HG03354 (cell line): ENCODE measurements around the gene GNG7.
"Not testable (repeated sequence)": the region's sequence is repeated elsewhere in the genome, so short reads cannot be mapped to it uniquely, and the experiment has no call there.

ENCODE experiments used
- ATAC-seq: cut with Tn5 transposase; IDR thresholded peaks from one replicate; pipeline ENCODE4 v1.9.1; 2021; ENCODE audit warnings: mild to moderate bottlenecking; ENCODE audit not compliant: unreplicated experiment, poor library complexity, severe bottlenecking

GNG7 gene

DNA sequence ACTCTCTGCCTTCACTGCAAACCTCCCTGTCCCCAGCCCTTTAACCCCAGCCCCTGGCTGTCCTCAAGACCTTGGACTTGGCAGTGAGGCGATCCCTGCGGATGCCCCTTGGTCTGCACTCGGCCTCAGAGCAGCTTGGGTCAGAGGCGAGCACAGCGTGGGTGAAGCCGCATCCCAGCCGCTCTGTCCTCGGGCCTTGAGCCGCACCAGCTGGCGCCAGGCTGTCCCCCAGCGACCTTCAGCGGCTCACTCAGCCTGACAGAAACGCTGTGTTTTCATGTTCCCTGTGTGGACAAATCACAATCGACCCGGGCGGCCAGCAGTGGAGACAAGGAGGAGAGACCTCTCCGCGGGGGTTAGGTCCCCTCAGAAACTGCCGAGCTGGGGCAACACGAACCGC is 52.0 kb downstream of the GNG7 start:
- ATAC-seq, result no peak

GRCh38 chr19:2648528-2648937 is 54.0 kb downstream of the GNG7 start:
- ATAC-seq, result no peak

- ATAC-seq, result no peak
Measured at GRCh38 chr19:2648099-2648498, 54.4 kb downstream of the GNG7 start.

DNA sequence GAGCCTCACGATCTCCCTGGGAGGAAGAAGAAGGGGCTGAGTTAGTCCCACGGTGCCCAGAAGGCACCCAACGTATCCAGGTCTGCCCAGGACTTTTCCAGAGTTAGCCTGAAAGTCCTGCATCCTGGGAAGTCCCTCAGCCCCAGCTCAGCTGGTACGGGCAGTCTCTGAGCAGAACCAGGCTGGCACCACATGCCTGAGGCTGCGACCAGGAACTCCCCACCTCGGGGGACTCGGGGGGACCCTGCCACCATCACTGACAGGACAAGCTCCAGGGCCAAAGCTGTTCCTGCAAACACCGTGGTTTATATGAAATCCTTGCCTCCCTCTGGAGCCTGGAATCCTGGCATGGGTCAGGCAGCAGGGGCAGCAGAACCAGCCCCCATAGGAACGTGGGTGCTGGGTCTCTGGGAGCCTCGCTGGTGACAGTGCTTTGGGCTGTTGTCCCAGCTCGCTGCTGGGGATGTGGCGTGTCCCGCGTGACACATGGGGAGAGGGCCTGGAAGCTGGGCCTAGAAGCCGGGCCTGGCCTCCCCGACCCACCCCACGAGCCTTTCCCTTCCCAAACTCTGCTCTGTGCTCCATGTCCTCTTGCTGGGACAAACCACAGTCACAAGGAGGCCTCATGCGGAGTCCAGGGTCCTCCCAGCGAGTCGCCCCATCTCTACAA is 55.5 kb downstream of the GNG7 start:
- no peak for ATAC-seq

DNA sequence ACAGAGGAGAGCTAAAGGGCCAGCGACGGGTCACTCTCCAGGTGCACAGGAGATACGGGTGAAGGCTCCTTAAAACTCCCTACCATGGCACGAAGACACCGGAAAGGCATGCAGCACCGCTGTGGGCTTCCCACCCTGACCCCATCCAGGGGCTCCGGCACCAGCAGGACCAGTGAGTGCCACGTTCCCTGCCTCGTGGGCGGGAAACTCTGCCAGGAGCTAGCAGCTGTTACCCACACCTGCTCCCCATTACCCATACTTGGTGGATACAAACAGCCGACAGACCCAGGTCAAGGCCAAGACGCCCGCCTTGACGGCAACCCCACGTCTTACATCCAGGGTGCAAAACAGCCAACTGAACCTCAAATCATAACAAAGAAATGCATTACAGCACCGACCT is 56.7 kb downstream of the GNG7 start:
- ATAC-seq, result no peak

DNA sequence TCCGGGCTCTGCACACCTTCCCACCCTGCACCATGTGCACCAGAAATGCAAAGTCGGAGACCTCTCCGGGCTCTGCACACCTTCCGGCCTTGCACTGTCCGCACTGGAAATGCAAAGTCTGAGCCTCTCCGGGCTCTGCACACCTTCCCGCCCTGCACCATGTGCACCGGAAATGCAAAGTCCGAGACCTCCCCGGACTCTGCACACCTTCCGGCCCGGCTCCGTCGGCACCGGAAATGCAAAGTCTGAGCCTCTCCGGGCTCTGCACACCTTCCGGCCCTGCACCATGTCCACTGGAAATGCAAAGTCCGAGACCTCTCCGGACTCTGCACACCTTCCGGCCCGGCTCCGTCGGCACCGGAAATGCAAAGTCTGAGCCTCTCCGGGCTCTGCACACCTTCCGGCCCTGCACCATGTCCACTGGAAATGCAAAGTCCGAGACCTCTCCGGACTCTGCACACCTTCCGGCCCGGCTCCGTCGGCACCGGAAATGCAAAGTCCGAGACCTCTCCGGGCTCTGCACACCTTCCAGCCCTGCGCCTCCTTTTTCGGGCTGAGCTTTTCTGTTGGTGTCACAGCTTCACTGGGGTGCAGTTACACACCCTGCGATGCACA is 59.3 kb downstream of the GNG7 start:
- not testable (repeated sequence) for ATAC-seq

DNA sequence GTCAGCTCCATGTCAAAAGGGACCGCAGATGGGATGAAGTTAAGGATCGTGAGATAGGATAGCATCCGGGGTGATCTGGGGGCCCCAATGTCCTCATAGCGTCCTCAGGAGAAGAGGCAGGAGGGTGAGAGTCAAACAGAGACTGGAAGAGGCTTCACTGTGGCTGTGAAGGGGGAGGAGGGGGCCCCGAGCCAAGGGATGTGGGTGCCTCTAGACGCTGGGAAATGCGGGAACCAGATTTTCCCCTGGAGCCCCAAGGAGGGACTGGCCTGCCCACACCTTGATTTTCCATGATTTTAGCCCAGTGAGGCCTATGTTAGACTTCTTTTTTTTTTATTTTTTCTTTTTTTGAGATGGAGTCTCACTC is 61.2 kb downstream of the GNG7 start:
- no peak for ATAC-seq

GRCh38 chr19:2640563-2641331 is 61.7 kb downstream of the GNG7 start:
- no peak for ATAC-seq

DNA sequence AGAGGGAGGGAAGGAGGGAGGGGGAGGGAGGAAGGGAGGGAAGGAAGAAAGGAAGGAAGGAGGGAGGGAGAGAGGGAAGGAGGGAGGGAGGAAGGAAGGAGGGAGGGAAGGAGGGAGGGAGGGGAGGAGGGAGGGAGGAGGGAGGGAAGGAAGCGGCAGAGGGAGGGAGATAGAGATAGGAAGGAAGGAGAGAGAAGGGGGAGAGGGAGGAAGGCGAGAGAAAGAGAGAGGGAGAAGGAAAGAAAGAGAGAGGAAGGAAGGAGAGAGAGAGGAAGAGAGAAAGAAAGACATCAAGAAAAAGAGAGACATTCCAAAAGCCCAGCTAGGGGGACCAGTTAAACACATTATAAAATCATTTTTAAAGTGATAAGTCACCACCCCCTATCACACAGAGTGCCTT is 62.5 kb downstream of the GNG7 start:
- no peak for ATAC-seq

DNA sequence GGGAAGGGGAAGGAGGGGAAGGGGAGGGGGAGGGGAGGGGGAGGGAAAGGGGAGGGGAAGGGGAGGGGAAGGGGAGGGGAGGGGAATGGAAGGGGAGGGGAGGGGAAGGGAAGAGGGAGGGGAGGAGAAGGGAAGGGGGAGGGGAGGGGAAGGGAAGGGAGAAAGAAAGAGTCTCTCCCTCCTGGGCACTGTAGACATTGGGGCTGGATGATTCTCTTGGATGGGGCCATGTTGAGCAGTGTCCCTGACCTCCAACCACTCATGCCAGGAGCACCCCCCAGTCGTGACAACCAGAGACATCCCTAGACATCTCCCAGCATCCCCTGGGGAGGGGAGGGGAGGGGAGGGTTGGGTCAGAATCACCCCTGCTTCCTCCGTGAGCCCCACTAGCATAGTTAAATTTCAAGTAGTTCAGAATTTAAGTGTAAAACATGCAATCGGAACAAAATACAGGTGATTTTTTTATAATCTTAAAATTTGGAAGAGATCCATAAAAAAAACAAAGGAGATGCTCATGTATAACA is 64.0 kb downstream of the GNG7 start:
- ATAC-seq, result no peak

DNA sequence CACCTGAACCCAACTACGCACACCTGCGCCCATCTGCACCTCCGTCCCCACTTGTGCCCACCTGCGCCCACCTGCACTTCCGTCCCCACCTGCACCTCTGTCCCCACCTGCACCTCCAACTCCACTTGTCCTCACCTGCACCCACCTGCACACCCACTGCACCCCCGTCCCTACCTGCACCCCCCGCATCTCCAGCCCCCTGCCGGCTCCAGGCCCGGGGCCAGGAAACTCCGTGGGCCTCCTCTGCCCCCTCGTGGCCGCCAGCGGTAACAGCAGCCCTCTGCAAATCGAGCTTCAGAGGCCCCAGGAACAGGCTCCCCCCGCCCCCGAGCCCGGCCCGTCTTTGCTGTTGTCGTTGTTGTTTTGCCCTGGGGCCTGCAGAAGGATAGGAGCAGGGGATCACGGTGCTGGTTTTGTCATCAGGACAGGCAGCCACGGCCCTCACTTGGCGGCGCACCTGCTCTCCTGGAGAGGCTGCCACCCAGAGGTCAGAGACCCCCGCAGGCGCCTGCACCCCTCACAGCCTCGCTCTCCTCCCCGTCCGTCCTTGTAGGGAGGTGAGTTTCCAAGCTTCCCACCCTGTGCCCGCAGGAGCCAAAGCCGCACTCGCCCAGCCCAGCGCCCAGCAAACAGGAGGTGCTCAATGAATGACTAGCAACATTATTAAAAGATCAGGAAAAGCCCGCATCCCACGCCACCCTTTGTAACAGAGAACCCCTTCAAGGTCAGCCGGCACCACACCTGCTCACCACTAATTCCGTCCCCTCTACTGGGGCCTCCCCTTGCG is 65.4 kb downstream of the GNG7 start:
- ATAC-seq, result no peak

DNA sequence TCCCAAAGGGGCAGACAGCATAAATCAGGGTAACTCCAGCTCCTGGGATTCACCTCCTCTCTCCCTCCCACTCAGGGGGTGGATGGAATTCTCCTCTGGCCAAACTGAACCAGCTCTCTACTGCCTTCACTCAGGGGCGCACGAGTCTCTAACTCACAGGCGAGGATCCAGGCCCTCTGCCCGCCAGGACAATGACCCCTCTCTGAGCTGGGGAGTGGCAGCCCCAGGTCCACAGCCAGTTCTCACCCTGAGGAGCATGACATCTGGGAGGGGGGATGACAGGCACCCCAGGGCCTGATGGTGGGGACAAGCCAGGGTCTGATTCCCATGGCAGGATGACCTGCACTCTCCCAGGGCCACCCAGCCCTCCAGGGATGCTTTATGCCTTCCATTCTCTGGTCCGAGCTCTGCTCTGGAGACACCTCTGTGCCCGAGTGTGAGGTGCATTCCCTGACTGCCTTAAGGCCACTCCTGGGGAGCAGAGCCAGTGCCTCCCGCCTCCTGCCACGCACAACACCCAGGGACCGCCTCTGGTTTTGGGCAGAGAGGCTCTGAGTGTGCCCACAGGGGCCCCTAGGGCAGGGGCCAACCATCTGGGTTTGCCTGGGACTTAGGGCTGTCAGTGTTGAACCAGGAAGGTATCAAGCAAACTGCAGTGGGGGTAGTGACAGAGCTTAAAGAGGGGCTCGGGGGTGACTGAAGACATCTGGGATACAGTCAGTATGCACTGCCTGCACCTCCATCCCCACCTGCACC is 66.2 kb downstream of the GNG7 start:
- no peak for ATAC-seq

- no peak for ATAC-seq
Measured at GRCh38 chr19:2634960-2635359, 67.5 kb downstream of the GNG7 start.

GRCh38 chr19:2634228-2634951 is 68.1 kb downstream of the GNG7 start:
- no peak for ATAC-seq

- no peak for ATAC-seq
Measured at GRCh38 chr19:2633693-2634075, 68.8 kb downstream of the GNG7 start.

DNA sequence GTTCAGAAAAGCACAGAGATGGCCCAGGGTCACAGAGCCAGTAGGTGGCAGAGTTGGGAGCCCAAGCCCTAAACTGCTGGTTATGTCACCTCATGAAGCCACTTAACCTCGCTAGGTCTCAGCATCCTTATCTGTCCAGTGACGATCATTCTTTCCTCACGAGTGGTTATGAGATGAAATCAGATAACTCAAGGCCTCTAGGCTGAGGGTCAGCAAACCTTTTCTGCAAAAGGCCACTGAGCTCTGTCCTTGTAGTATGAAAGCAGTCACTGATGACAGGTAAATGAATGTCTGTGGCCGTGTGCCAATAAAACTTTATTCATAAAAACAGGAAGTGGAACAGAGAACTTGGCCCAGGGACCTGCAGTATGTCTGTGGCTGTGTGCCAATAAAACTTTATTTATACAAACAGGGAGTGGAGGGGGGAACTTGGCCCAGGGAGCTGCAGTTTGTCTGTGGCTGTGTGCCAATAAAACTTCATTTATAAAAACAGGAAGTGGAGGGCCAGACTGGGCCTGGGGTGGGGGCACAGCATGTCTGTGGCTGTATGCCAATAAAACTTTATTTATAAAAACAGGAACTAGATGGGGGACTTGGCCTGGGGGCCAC is 71.2 kb downstream of the GNG7 start:
- ATAC-seq, result no peak

- ATAC-seq, result no peak
Measured at GRCh38 chr19:2630352-2631001, 72.0 kb downstream of the GNG7 start.
